HG03460 (cell line): Measurements from ENCODE around the gene CXCL6.

Experiments used
- ATAC-seq: cut with Tn5 transposase; IDR thresholded peaks from one replicate; pipeline ENCODE4 v1.9.1; 2021; ENCODE audit not compliant: unreplicated experiment

The CXCL6 gene

GRCh38 chr4:73867783-73868182 is 31.3 kb downstream of the CXCL6 start:
- ATAC-seq: no peak

DNA sequence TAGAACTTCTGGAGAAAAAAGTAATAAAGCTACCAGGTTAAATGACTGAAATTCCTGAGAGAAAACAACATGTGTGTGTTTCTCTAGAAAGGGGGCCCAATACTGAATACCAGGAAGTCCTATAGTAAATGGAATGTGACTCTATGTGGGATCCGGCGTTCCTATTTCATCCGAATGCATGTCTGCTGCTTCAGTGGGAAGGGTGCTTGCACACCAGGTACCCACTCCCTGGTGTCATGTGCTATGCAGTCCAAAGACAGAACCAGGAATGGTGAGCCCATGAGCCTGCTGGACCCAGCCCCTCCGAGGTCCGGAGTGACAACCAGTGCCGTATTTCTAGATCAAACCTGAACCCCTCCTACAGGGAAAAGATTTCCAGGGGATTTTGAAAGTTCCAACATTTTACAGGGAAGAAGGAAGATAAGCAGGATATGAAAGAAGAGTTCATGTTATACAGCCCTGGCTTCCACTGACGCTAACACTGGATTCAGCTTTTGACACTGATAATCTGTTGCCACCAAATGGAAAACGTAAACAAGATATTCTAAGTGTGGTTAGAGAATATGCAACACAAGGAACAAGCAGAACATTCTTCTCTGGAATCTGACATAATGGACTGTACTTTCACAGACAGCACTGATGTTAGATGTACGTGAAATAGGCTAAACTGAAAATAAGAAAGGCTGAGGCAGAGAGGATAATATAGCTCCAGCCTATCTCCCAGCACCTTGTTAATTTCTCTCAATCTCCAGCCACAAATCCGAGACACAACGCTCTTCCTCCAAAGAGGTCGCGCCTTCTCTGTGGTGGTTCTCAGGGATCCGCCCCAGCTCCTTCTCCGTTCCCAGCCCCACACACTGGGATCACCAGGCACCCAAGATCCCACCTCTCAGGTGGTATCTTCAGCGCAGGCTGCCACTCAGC is 32.0 kb downstream of the CXCL6 start:
- ATAC-seq: no peak

DNA sequence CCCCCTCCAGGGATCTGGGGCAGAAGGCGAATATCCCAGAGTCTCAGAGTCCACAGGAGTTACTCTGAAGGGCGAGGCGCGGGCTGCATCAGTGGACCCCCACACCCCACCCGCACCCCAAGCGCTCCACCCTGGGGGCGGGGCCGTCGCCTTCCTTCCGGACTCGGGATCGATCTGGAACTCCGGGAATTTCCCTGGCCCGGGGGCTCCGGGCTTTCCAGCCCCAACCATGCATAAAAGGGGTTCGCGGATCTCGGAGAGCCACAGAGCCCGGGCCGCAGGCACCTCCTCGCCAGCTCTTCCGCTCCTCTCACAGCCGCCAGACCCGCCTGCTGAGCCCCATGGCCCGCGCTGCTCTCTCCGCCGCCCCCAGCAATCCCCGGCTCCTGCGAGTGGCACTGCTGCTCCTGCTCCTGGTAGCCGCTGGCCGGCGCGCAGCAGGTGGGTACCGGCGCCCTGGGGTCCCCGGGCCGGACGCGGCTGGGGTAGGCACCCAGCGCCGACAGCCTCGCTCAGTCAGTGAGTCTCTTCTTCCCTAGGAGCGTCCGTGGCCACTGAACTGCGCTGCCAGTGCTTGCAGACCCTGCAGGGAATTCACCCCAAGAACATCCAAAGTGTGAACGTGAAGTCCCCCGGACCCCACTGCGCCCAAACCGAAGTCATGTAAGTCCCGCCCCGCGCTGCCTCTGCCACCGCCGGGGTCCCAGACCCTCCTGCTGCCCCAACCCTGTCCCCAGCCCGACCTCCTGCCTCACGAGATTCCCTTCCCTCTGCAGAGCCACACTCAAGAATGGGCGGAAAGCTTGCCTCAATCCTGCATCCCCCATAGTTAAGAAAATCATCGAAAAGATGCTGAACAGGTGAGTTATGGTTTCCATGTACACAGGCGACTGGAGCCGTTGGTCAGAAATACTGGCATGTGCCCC is 32.9 kb downstream of the CXCL6 start, which contains the start of gene CXCL1:
Gene CXCL1, plus strand, starts transcription at position 264 of the 926 bp plus-strand sequence. Its CDS starts 78 bp downstream, at position 342.
- no peak for ATAC-seq

- ATAC-seq: no peak
These were observed 33.8 kb downstream of the CXCL6 start for GRCh38 chr4:73870260-73870659.

- ATAC-seq: no peak
These were observed 34.3 kb downstream of the CXCL6 start for GRCh38 chr4:73870768-73871167.

GRCh38 chr4:73871511-73872310 is 35.2 kb downstream of the CXCL6 start:
- no peak for ATAC-seq

DNA sequence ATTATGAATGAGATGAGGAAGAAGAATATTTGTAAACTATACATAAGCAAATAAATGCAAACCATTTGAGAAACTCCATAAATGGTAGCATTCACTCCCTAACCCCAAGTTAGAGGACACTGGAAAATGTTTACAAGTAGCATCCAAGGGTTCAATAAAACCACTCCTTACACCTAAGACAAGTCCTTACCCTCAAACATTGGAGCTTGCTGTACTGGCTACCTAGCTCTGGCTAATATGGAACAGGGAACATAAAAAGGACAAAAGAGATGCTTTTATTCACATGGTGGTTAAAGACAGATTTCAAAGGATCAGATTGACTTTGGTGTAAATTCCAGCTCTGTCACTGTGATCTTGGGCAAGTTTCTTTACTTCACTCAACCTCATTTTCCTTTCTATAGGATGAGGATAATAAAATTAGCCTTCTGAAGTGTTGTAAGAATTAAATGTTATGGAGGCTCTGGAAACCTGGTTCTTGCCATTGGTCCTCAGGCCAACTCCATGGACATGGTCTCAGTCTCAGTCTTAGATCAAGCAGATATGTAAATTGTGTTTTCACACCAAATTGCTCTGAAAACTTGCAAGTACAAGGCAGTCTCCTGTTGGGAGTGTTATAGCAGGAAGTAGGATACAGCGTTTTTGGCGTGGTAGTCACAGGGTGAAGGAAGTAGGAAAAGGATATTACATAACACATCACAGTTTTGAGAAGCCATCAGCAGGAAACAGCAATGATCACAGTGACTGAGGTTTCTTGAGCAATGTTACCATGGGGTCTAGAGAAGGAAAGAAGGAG is 36.0 kb downstream of the CXCL6 start:
- ATAC-seq: no peak

DNA sequence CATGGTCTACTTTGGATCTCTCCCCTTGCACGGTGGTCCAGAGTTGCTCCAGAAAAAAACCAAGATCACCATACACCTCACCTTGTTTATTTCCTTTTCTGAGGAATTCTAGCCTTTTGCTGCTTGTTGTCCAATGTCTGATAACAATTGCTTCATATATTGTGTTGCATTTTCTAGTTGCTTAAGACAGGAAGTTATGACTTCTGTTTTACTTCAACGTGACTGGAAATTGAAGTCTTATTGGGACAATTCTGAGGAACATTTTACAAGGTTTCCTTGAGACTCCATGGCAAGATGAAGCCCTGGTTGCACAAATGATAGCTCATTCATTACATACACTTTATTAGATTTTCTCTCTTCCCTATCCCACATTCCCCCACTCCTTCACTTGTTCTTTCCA is 37.9 kb downstream of the CXCL6 start:
- ATAC-seq: no peak

DNA sequence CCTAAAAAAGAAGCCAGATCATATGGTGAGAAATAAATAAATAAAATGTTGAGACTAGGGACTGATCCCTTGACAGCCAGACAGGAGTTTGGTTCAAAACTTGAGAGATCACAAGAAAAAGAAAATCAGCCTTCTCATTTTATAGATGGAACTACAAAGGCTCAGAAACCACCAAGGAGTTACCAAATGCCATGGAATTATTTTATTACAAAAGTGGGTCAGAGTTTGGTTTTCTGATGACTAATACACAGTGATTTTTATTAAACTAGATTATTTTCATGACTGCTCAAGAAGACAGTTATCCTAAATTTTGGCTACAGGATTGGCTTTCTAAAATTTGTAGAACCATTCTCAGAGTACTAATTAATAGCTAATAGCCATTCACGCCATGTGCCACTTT is 38.9 kb downstream of the CXCL6 start:
- ATAC-seq: no peak

DNA sequence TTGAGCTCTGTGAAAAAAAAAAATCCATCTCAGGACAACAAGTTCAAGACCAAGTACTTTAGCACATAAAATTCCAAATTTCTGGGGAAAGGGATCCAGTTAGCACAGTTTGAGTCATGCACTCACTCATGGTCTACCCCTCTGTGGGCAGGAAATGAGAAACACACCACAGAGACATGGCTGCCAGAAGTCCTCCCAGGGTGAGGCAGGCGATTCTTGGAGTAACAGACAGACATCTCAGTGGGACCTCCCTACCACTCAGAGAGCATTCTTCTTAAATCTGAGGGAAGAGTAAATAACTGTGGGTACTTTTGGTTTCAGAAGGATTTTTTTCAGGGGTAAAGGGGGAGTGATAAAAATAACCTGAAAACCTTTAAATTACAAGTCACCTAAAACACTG is 46.8 kb downstream of the CXCL6 start:
- ATAC-seq: no peak

GRCh38 chr4:73885574-73886267 is 49.2 kb downstream of the CXCL6 start:
- ATAC-seq: no peak
